Stomach (tissue), 4 donors: ENCODE measurements around the gene FAM24B.

Source experiments
- CTCF ChIP-seq, 7 experiments: fragments of 450-650 bp in 4 of 7; fragments of 200-600 bp in 3 of 7; sonication (generic) in 3 of 7; IDR thresholded peaks; one replicate each; pipeline ENCODE4 v1.5.1; 2016 to 2019; ENCODE audit warnings: antibody characterized with exemption in 7 of 7, control low read depth in 2 of 7, mild to moderate bottlenecking in 1 of 7
- EP300 ChIP-seq: sonication (generic); formaldehyde crosslinking; IDR thresholded peaks from one replicate; pipeline ENCODE4 v1.6.1; 2017; ENCODE audit warnings: antibody characterized with exemption
- POLR2A ChIP-seq, 4 donors: fragments of 450-650 bp; IDR thresholded peaks; one replicate each; pipeline ENCODE4 v1.6.1; 2016; ENCODE audit warnings: antibody characterized with exemption in 4 of 4, control low read depth in 2 of 4, mild to moderate bottlenecking in 1 of 4, moderate library complexity in 1 of 4

GRCh38 chr10:122802282-122802681, 77.1 kb downstream of the FAM24B start:
- no peak for TF ChIP-seq CTCF (IDR thresholded peaks at IDR 0.05)
- TF ChIP-seq POLR2A (IDR thresholded peaks at IDR 0.05): no peak
- no peak for TF ChIP-seq EP300
